Stimulated activated CD4-positive, alpha-beta T cell treated with anti-CD3 and anti-CD28 coated beads, TNF-alpha, amount 100 ng/mL, for 24 hours (primary cell): ENCODE measurements around the gene PRDM16.

Source experiments
- DNase-seq, 3 experiments: peaks; one replicate each; pipeline ENCODE4 v3.0.0-alpha.2; 2020; ENCODE audit warnings: low read depth in 3 of 3

PRDM16 gene

GRCh38 chr1:3320246-3321152 is 251.5 kb downstream of the PRDM16 start:
- no peak for DNase-seq

DNA sequence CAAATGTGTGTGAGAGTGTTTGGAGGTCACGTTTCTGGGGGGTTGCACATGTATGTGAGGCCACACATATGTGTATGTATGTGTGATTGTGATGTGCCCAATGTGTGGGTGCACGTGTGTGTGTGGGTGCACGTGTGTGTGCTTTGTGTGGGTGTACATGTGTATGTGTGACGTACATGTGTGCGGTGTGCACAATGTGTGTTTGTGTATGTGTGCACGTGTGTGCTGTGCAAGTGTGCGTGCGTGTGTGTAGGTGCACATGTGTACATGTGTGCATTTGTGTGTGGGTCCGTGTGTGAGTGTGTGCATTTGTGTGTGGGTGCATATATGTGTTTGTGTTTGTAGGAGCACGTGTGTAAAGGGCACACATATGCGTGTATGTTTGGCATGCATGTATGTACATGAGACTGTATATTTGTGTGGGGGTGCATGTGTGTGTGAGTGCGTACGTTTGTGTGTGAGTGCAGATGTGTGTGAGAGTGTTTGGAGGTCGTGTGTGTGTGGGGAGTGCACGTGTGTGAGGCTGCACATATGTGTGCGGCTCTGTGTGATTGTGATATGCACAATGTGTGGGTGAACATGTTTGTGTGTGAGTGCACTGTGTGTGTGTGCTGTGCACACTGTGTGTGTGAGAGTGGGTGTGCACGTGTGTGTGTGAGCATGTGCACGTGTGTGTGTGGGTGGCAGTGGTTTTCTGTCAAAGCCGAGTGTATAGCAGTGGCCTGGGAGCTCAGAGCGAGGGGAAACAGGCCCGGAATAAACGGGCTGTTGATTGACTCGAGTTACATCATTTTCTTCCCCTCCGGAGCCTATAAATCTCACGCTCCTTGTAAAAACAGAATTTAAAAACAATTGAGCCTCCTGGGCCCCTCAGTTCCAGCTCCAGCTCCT is 252.8 kb downstream of the PRDM16 start:
- DNase-seq: no peak

DNA sequence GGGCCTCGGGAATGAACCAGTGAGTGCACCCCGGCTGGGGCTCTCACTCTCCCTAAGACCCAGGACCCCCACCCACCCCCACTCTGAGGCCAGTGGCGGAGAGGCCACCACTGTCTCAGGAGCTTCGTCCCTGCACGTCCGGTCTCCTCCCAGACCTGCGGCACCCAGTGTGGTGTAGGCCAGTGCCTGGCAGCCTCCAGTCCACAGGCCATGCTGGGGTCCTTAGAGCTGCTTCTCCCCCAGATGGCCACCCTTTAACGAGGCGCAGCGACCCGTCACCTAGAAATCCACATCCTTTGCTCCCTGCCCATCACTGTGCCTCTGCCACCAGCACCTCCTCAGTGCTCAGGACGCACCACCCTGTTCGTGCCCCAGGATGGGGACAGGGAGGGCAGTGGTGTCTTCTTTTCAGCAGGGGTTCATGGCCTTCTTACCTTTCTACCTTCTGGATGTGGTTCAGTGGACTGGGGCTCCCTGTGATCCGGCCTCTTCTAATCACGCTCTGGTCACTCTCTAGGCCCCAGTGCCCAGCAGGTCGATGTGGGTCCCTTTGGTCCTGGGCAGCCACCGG is 253.5 kb downstream of the PRDM16 start:
- no peak for DNase-seq

DNA sequence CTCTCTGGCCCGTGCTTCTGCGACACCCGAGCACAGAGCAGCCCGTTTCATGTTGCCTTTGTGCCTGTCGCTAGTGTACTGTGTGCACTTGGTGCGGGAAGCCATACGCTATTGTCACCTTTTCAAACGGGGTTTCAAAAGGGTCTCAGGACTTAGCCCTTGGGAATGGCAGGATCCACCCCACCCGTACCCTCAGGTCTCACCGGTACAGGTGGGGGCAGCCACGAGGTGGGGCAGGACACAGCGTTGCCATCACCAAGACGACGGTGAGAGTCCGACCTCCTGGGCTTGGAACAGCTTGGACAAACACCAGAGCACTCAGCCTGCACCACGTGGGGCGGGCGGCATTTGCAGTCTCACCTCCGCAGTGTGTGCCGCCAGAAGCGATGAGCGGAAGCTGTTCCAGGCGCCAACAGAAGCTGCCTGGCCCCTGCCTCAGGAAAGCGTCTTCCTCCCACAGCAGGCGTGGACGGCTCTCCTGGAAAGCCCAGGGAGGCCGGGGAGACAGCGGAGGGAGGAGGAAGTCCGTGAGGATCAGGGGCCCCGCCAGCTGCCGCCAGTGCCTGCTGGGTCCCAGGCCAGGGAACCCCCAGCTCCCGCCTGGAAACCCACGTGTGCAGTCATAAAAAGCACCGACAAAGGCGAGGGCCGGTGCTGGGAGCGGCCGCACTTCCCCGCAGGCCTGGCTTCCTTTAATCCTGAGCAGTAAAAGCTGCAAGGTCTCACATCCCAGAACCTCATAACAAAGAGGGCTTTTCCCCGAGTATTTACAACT is 254.2 kb downstream of the PRDM16 start:
- no peak for DNase-seq

DNA sequence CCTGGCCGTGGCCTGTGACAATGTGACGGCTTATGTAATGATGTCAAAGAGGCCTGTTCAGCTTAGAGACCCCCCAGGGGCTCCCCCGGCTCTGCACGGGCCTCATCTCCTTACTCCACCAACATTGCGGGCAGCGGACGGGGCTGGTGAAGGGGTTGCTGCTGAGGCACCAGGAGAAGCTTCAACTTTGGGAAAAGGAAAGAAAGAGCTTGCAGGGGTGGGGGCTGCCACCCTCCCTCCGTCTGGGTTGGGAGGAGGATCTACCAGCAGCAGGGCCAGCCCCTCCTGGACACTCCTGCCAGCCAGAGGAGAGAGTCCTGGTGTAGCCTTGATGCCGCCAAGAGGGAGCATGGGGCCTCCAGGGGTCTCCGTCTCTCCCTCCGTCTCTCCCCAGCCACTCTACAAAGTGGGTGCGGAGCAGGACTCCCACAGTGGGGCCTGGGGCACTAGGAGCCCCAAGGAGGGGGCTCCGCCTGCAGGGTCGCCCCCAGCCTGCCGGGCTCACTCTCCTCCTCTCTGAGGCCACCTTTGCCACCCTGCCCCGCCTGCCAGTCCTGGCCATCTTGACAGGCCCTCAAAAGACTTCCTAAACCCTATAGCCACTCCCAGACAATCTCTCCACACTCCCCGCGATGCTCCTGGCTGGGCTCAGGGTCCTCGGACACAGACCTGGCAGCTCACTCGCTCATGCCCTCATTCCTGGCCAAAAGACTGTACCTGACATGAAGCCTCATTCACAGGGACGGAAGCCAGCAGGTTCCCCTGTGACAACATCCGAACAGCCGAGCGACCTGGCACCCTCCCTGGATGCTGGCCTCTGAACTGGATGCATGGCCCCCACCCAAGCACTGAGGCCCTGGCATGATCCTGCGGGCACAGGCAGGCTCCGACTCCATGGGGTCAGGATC is 255.0 kb downstream of the PRDM16 start:
- DNase-seq: no peak

GRCh38 chr1:3324704-3325535 is 255.9 kb downstream of the PRDM16 start:
- DNase-seq: no peak

- no peak for DNase-seq
Measured at GRCh38 chr1:3326516-3327388, 257.7 kb downstream of the PRDM16 start.

- no peak for DNase-seq
Measured at GRCh38 chr1:3327389-3327702, 258.3 kb downstream of the PRDM16 start.

GRCh38 chr1:3327936-3328590 is 259.1 kb downstream of the PRDM16 start:
- no peak for DNase-seq

- no peak for DNase-seq
Measured at GRCh38 chr1:3329640-3330281, 260.8 kb downstream of the PRDM16 start.

DNA sequence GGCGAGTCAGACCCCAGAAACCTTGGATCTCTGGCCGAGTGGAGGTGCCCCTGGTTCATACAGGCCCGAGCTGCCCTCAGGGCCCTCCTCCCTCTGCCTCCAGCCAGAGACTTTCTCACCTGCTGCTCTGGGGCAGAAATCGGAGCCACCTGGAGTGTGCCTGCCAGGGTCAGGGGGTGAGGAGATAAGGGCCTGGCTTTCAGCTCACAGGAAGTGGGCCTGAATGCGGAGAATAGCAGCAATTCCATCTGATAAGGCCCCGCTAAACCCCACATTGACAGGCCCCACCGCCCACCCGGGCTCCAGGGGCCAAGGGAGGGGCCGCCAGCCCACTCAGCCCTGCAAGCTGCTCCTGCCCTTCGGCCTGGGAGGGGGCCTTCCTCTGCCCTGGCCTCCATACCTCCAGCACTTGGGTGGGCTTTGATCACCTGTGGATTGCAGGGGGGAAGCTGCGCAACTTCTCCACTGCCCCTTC is 261.8 kb downstream of the PRDM16 start:
- no peak for DNase-seq

GRCh38 chr1:3331564-3331963 is 262.6 kb downstream of the PRDM16 start:
- DNase-seq: no peak

GRCh38 chr1:3332043-3332442 is 263.0 kb downstream of the PRDM16 start:
- DNase-seq: no peak

DNA sequence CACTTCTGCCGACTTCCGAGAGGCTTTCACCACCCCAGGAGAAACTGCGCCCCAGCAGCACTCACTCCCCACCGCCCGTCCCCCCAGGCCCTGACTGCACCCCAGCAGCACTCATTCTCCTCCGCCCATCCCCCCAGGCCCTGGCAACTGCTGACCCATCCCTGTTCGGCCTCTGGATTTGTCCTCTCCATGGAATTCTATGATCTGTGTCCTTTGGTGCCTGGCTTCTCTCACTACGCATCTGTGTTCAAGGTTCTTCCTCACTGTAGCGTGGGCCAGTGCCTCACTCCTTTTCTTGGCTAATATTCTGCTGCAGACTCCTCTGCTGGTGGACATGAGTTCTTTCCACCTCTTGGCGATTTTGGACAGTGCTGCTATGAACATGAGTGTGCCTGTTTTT is 263.7 kb downstream of the PRDM16 start:
- no peak for DNase-seq

GRCh38 chr1:3333903-3334302 is 264.9 kb downstream of the PRDM16 start:
- no peak for DNase-seq

DNA sequence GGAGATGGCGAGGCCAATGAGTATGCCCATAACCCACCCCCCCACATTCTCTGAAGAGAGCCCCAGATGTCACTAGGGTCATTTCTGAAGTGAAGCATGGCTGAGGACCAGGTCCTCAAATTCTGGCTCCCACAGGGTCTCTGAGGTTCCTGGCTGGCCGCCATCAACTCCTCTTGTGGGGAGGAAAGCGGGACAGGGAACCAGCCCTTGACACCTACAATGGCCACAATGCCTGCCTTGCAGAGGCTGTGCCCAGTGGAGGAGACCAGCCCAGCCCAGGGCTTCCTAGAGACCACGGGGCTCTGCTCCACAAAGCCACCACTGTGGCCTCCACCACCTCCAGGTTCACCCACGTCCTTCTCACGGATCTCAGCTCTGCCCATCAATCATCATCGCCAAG is 265.4 kb downstream of the PRDM16 start:
- no peak for DNase-seq

- DNase-seq: no peak
Measured at GRCh38 chr1:3335754-3336640, 267.0 kb downstream of the PRDM16 start.
